ENCODE data around the gene CD82.

CD82 gene

DNA sequence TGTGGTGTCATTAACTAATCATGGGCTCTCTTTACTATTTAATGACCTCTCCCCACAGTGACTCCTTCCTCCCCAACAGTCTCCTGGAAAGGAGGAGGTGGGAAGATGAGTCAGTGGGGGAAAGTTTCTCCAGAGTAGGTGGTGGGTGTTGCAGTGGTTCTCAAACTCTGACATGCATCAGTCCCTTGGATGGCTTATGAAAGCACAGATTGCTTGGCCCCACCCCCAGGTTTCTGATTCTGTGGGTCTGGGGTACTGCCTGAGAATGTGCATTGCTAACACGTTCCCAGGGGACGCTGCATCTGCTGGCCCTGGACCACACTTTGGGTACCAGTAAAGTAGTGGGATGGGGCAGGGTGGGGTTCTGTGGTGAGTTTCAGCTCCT is 9.8 kb downstream of the CD82 start:
- no peak overlapping the region for H3K4me3 ChIP-seq (ENCODE audit: low read depth, low read length)
- in situ Hi-C loops (cut with HindIII; ENCODE audit: low sequenced_read_pairs), result no loop called here
- TF ChIP-seq CTCF (IDR thresholded peaks at IDR 0.05; ENCODE audit: low read depth, low read length, missing control alignments), result no peak
- no peak for DNase-seq (ENCODE audit: low read depth)

DNA sequence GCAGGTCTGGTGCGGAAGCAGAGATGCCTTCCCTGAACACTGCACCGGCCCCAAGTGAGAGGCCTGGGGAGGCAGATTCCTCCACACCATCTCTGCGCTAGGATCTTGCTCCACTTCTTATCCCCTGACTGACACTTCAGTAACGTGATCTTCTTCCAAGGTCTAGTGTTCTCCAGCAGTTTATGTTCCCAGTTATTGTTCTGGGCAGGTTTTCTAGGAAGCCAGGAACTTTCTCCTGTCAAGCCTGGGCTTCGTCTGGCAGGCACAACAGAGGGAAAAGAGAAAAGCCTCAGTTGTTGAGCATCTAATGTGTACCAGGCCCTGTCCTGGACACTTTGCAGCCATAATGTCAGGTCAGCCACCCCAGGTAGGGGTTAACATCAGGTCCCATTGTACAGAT is 10.5 kb downstream of the CD82 start:
- in situ Hi-C loops (cut with HindIII; ENCODE audit: low sequenced_read_pairs), result no loop called here
- no peak for DNase-seq (ENCODE audit: low read depth)
- H3K4me3 ChIP-seq (ENCODE audit: low read depth, low read length), result no peak overlapping the region
- TF ChIP-seq CTCF (IDR thresholded peaks at IDR 0.05; ENCODE audit: low read depth, low read length, missing control alignments), result no peak

- in situ Hi-C loops (cut with HindIII; ENCODE audit: low sequenced_read_pairs), result no loop called here
- no peak for DNase-seq (ENCODE audit: low read depth)
- no peak for TF ChIP-seq CTCF (IDR thresholded peaks at IDR 0.05; ENCODE audit: low read depth, low read length, missing control alignments)
- no peak overlapping the region for H3K4me3 ChIP-seq (ENCODE audit: low read depth, low read length)
These were observed 11.2 kb downstream of the CD82 start for GRCh38 chr11:44576656-44577055.

DNA sequence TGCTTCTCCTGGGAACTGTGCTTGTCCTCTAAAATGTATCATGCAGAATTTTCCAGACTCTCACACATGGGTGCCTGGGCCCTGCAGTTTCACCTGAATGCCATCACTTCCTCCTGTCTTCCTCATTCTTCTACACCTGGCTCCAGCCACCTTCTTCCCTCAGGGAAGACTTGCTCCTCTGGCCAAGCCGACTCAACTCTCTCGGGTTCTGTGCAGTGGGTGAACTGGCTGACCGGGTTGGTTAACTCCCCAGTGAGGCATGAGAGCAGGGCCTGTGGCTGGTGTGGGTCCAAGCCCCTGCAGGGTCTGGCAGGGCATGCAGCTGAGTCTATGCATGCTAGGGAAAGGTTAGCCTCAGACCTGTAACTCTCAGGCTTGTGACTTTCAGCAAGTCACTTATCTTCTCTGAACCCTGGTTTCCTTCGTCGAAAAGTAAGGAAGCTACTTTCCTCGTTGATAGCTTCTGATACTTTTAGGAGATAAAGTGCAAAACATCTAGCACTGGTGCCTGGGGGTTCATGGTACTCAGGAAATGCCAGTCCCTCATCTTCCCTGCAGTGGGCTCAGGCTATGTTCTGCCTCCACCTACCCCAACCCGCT is 11.9 kb downstream of the CD82 start:
- TF ChIP-seq CTCF (IDR thresholded peaks at IDR 0.05; ENCODE audit: low read depth, low read length, missing control alignments), result no peak
- H3K4me3 ChIP-seq (ENCODE audit: low read depth, low read length), result no peak overlapping the region
- DNase-seq (ENCODE audit: low read depth), result no peak
- in situ Hi-C loops (cut with HindIII; ENCODE audit: low sequenced_read_pairs), result no loop called here

GRCh38 chr11:44578279-44578678 is 12.8 kb downstream of the CD82 start:
- in situ Hi-C loops (cut with HindIII; ENCODE audit: low sequenced_read_pairs), result no loop called here
- no peak for DNase-seq (ENCODE audit: low read depth)
- TF ChIP-seq CTCF (IDR thresholded peaks at IDR 0.05; ENCODE audit: low read depth, low read length, missing control alignments), result no peak
- no peak overlapping the region for H3K4me3 ChIP-seq (ENCODE audit: low read depth, low read length)

- in situ Hi-C loops (cut with HindIII; ENCODE audit: low sequenced_read_pairs), result no loop called here
- H3K4me3 ChIP-seq (ENCODE audit: low read depth, low read length), result no peak overlapping the region
- no peak for DNase-seq (ENCODE audit: low read depth)
- TF ChIP-seq CTCF (IDR thresholded peaks at IDR 0.05; ENCODE audit: low read depth, low read length, missing control alignments), result no peak
These were observed 13.9 kb downstream of the CD82 start for GRCh38 chr11:44579302-44579761.
